ENCODE results near the gene TNFAIP8.

GRCh38 chr5:119343766-119344165, 12.1 kb upstream of the TNFAIP8 start:
- TF ChIP-seq CTCF (conservative IDR thresholded peaks at IDR 0.05) (no peak), EZH2 (IDR thresholded peaks at IDR 0.05; ENCODE audit: low read depth) (no peak)
